UCSD-AML1 (cell line): ENCODE measurements around the gene BDKRB1.

ENCODE experiments used
- DNase-seq: peaks from one replicate; lab custom pipeline; 2025; ENCODE audit not compliant: unreplicated experiment; lab: John Stamatoyannopoulos, UW

BDKRB1 gene

GRCh38 chr14:96255501-96256366, at the start of gene BDKRB1:
Gene BDKRB1 (plus strand): TSS chr14:96256210. CDS start chr14:96263683, 7,473 bp downstream.
- DNase-seq: no peak

- DNase-seq: no peak
Observed at GRCh38 chr14:96206461-96206860, 49.5 kb upstream of the BDKRB1 start.

GRCh38 chr14:96207686-96208085, 48.3 kb upstream of the BDKRB1 start:
- no peak for DNase-seq

GRCh38 chr14:96208739-96209138, 47.3 kb upstream of the BDKRB1 start:
- DNase-seq: no peak

GRCh38 chr14:96212140-96212539, 43.9 kb upstream of the BDKRB1 start:
- DNase-seq: no peak

GRCh38 chr14:96212896-96213295, 43.1 kb upstream of the BDKRB1 start:
- no peak for DNase-seq

- DNase-seq: no peak
Observed at GRCh38 chr14:96213871-96214465, 42.0 kb upstream of the BDKRB1 start.

- DNase-seq: no peak
Observed at GRCh38 chr14:96214793-96215192, 41.2 kb upstream of the BDKRB1 start.

- DNase-seq: no peak
Observed at GRCh38 chr14:96215452-96216244, 40.4 kb upstream of the BDKRB1 start.

GRCh38 chr14:96216627-96217026, 39.4 kb upstream of the BDKRB1 start:
- DNase-seq: no peak

- no peak for DNase-seq
Observed at GRCh38 chr14:96217376-96217913, 38.6 kb upstream of the BDKRB1 start.

- DNase-seq: no peak
Observed at GRCh38 chr14:96221109-96221650, 34.8 kb upstream of the BDKRB1 start.

GRCh38 chr14:96221841-96222240, 34.2 kb upstream of the BDKRB1 start:
- no peak for DNase-seq

- no peak for DNase-seq
Observed at GRCh38 chr14:96224480-96225096, 31.4 kb upstream of the BDKRB1 start.

- no peak for DNase-seq
Observed at GRCh38 chr14:96225213-96225612, 30.8 kb upstream of the BDKRB1 start.

GRCh38 chr14:96225745-96226151, 30.3 kb upstream of the BDKRB1 start:
- DNase-seq: no peak

GRCh38 chr14:96227428-96227827, 28.6 kb upstream of the BDKRB1 start:
- no peak for DNase-seq

- DNase-seq: no peak
Observed at GRCh38 chr14:96229315-96229714, 26.7 kb upstream of the BDKRB1 start.

- DNase-seq: no peak
Observed at GRCh38 chr14:96231056-96231455, 25.0 kb upstream of the BDKRB1 start.

GRCh38 chr14:96231526-96232130, 24.4 kb upstream of the BDKRB1 start:
- no peak for DNase-seq
